Measurements from ENCODE around the gene PRDM16. TPM values are rescaled to one million over a fixed set of nuclear protein-coding genes. Genes with fewer than 3 reads are reported as not detected.

The PRDM16 gene
- polyA plus RNA-seq, 1 of the 3 experiments (the other 2 are of a cell fraction) = not detected

GRCh38 chr1:3279182-3279470 is 210.1 kb downstream of the PRDM16 start:
- H3K36me3 ChIP-seq (replicated peaks in 1 of 2; ENCODE audit: control insufficient read depth in 1 of 2, insufficient read depth in 2 of 2, low read length in 1 of 2) = no peaks in the 10 kb centered on the region
- H3K27ac ChIP-seq (ENCODE audit: low read depth in 2 of 2, low read length in 1 of 2) = no peak overlapping the region
- H3K4me3 ChIP-seq (ENCODE audit: low read depth in 2 of 2, low read length in 1 of 2) = no peak overlapping the region
- H3K9me3 ChIP-seq = no peaks in the 10 kb centered on the region
- H3F3A ChIP-seq (replicated peaks; ENCODE audit: insufficient read depth) = no peaks in the 10 kb centered on the region
- no peak overlapping the region for H3K4me2 ChIP-seq
- no CpG with 5 or more reads among the region's 19 CpGs for WGBS (ENCODE audit: low lambda C conversion rate)
- no peak overlapping the region for H2AFZ ChIP-seq (ENCODE audit: low read depth)
- ChIA-PET CTCF (no interaction called here), POLR2A (no interaction called here)
- no peaks in the 10 kb centered on the region for H3K4me1 ChIP-seq (ENCODE audit: control insufficient read depth in 1 of 2, insufficient read depth in 2 of 2, low read depth in 1 of 2, low read length in 1 of 2)
- no peaks in the 10 kb centered on the region for H3K79me2 ChIP-seq (ENCODE audit: insufficient read depth)
- DNase-seq = no peak
- H3K9me2 ChIP-seq = no peaks in the 10 kb centered on the region
- H3K27me3 ChIP-seq (ENCODE audit: insufficient read depth) = peaks cover 21% of the 10 kb centered on the region
- TF ChIP-seq USF2 (IDR thresholded peaks at IDR 0.05; ENCODE audit: borderline replicate concordance, low read depth, low read length) (no peak), RFX5 (IDR thresholded peaks at IDR 0.05; ENCODE audit: low read length) (no peak), NFIC (IDR thresholded peaks at IDR 0.05; ENCODE audit: borderline replicate concordance) (no peak), FOXM1 (IDR thresholded peaks at IDR 0.05; ENCODE audit: low read depth) (no peak), RCOR1 (IDR thresholded peaks at IDR 0.05; ENCODE audit: low read length) (no peak), MXI1 (IDR thresholded peaks at IDR 0.05; ENCODE audit: low read depth, low read length) (no peak), CHD2 (IDR thresholded peaks at IDR 0.05; ENCODE audit: low read length, partially characterized antibody) (no peak), SMC3 (IDR thresholded peaks at IDR 0.05; ENCODE audit: low read depth, low read length) (no peak), ELF1 (IDR thresholded peaks at IDR 0.05) (no peak), TCF12 (IDR thresholded peaks at IDR 0.05) (no peak), JUND (IDR thresholded peaks at IDR 0.05) (no peak), GATA2 (CRISPR knock-in tag; IDR thresholded peaks at IDR 0.05) (no peak), PBX3 (IDR thresholded peaks at IDR 0.05) (no peak), GABPA (IDR thresholded peaks at IDR 0.05; ENCODE audit: low read depth) (no peak), USF1 (IDR thresholded peaks at IDR 0.05; ENCODE audit: borderline replicate concordance, low read depth) (no peak), TEAD4 (IDR thresholded peaks at IDR 0.05; ENCODE audit: borderline replicate concordance, insufficient read depth) (no peak), MEF2A (IDR thresholded peaks at IDR 0.05; ENCODE audit: borderline replicate concordance, low read depth) (no peak), YY1 (IDR thresholded peaks at IDR 0.05; ENCODE audit: low read depth) (no peak), FOSL2 (IDR thresholded peaks at IDR 0.05; ENCODE audit: borderline replicate concordance, low read depth) (no peak), EP300 (IDR thresholded peaks at IDR 0.05; ENCODE audit: borderline replicate concordance in 1 of 2, low read depth in 1 of 2, low read length in 1 of 2) (no peak)
- no peaks in the 10 kb centered on the region for H4K20me1 ChIP-seq (ENCODE audit: insufficient read depth)
- H3K9ac ChIP-seq = no peak overlapping the region

Measured in SK-N-SH (cell line).